Prostate gland (tissue), 2 donors: ENCODE data around the gene NTNG1. TPM values are rescaled to one million over a fixed set of nuclear protein-coding genes. Genes with fewer than 3 reads are reported as not detected.
A peak's percentile ranks its signal among the peaks of the same experiment; 100 is the strongest.

Experiments used
- DNase-seq: peaks from one replicate; pipeline ENCODE4 v3.0.0-alpha.2; 2019; ENCODE audit warnings: low spot score
- H3K27ac ChIP-seq, 2 donors: fragments of 200-600 bp; sonication (generic); 2 replicates each; pipeline ENCODE4 v1.5.1; 2017 to 2019
- H3K27me3 ChIP-seq: fragments of 200-600 bp; sonication (generic); replicated peaks from 2 replicates; pipeline ENCODE4 v1.5.1; 2019; ENCODE audit not compliant: insufficient read depth
- H3K36me3 ChIP-seq, 2 donors: fragments of 200-600 bp; sonication (generic); 1 replicate in 1 of 2; 2 replicates in 1 of 2; pipeline versions ENCODE4 v1.5.1 to v1.8.1; 2017 to 2019
- H3K4me1 ChIP-seq: fragments of 200-600 bp; sonication (generic); replicated peaks from 2 replicates; pipeline ENCODE4 v1.5.1; 2019
- H3K4me3 ChIP-seq, 2 donors: fragments of 200-600 bp; sonication (generic); 2 replicates each; pipeline ENCODE4 v1.5.1; 2017 to 2019
- H3K9me3 ChIP-seq: fragments of 200-600 bp; sonication (generic); 2 replicates; pipeline ENCODE4 v1.5.1; 2017
- POLR2A ChIP-seq: fragments of 450-650 bp; IDR thresholded peaks from one replicate; pipeline ENCODE4 v1.6.1; 2016; ENCODE audit warnings: antibody characterized with exemption, mild to moderate bottlenecking
- POLR2AphosphoS5 ChIP-seq: sonication (generic); formaldehyde crosslinking; IDR thresholded peaks from one replicate; pipeline ENCODE4 v1.6.1; 2017; ENCODE audit warnings: antibody characterized with exemption
- WGBS: methylation state at CpG from one replicate; pipeline ENCODE4 v1.1.5; 2018; 5-methylcytosine and 5-hydroxymethylcytosine counted together
- intact Hi-C: fragments of 100-400 bp; cut with DNase I; formaldehyde crosslinking; loops from one replicate; pipeline ENCODE4 v1.14.2; 2022
- total RNA-seq, 2 donors: library from RNA; depleted of rRNA; stranded (reverse); fragments of >200 nt; gene quantifications; one replicate each; pipeline ENCODE4 v1.1.0, GENCODE V29; 2016
- TF ChIP-seq, protein P1 (sequence below), 4 experiments: fragments of 200-600 bp in 2 of 4; fragments of 450-650 bp in 2 of 4; sonication (generic) in 2 of 4; IDR thresholded peaks; 1 replicate in 3 of 4; 2 replicates in 1 of 4; pipeline ENCODE4 v1.5.1; 2016 to 2019; ENCODE audit warnings: antibody characterized with exemption in 4 of 4, mild to moderate bottlenecking in 2 of 4, moderate library complexity in 2 of 4

The NTNG1 gene
- total RNA-seq, 2 donors from 2014 or later, result 2.6 to 5.1 TPM

DNA sequence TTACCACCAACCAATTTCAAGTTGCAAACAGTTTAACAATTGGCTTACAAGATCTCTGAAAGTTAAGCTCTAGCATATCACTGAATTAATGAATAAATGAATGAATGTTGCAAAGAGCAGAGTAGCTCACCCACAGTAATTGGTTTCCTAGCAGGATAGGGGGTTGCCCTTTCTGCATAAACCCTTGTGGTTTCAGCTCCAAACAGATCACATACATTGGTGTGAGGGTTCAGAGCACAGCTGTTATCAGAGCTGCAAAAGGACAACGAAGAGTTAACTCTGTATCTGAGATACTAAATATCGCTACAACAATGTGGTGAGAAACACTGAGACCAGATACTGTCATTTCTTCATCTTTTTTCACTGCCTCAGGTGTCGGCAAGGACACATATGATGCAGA, 46.6 kb downstream of the NTNG1 start:
- H3K4me3 ChIP-seq, result no peak overlapping the region
- no peaks in the 10 kb centered on the region for H3K36me3 ChIP-seq
- H3K4me1 ChIP-seq, result no peaks in the 10 kb centered on the region
- no peaks in the 10 kb centered on the region for H3K9me3 ChIP-seq
- intact Hi-C loops, result no loop called here
- no peak for DNase-seq
- no peaks in the 10 kb centered on the region for H3K27me3 ChIP-seq
- 74% methylated on average over 3 of the region's 3 CpGs for WGBS
- H3K27ac ChIP-seq, result no peak overlapping the region
- no peak for TF ChIP-seq POLR2A
- TF ChIP-seq POLR2AphosphoS5, result no peak
- TF ChIP-seq, protein P1, sequence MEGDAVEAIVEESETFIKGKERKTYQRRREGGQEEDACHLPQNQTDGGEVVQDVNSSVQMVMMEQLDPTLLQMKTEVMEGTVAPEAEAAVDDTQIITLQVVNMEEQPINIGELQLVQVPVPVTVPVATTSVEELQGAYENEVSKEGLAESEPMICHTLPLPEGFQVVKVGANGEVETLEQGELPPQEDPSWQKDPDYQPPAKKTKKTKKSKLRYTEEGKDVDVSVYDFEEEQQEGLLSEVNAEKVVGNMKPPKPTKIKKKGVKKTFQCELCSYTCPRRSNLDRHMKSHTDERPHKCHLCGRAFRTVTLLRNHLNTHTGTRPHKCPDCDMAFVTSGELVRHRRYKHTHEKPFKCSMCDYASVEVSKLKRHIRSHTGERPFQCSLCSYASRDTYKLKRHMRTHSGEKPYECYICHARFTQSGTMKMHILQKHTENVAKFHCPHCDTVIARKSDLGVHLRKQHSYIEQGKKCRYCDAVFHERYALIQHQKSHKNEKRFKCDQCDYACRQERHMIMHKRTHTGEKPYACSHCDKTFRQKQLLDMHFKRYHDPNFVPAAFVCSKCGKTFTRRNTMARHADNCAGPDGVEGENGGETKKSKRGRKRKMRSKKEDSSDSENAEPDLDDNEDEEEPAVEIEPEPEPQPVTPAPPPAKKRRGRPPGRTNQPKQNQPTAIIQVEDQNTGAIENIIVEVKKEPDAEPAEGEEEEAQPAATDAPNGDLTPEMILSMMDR (IDR thresholded peaks at IDR 0.05), result no peak

DNA sequence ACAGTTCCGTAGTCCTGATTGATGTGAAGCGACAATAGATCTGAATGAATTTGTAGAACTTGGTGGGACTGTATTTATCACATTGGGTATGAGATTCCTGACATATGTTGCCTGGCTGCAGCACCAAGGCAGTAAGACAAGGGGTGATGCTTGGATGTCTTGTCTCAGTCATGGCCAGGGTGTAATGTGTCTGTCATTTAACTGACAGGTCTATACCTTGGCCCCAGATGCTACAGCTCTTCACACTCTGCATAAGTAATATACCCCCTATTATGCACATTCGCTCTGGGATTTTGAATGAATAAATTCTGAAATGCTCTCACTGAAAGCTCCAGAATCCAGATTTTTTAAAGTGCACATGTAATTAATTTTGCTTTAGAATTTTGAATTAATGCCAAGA, 47.3 kb downstream of the NTNG1 start:
- TF ChIP-seq, protein P1 (IDR thresholded peaks at IDR 0.05), result no peak
- TF ChIP-seq POLR2AphosphoS5, result no peak
- no peak for TF ChIP-seq POLR2A
- no peaks in the 10 kb centered on the region for H3K36me3 ChIP-seq
- intact Hi-C loops, result no loop called here
- H3K27me3 ChIP-seq, result no peaks in the 10 kb centered on the region
- 97% methylated on average over 3 of the region's 3 CpGs for WGBS
- no peak overlapping the region for H3K4me3 ChIP-seq
- no peaks in the 10 kb centered on the region for H3K9me3 ChIP-seq
- no peaks in the 10 kb centered on the region for H3K4me1 ChIP-seq
- no peak overlapping the region for H3K27ac ChIP-seq
- no peak for DNase-seq

DNA sequence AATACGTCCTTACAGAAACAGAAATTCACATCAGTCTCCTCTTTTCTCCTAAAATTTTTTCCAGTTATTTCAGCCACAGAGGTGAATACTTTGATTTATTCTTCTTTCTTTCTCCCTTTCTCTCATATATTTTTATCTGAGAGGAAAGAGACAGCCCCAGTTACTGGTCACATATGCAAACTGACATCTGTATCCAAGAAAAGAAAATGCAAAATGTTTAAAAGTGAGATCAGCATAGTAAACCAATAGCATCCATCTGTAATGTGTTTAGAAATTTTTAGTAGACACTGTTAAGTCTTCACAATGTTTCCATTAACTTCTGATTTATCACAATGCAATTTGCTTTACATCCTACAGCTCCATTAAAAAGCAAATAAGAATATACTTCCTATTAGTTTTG, 53.5 kb downstream of the NTNG1 start:
- H3K36me3 ChIP-seq, result no peaks in the 10 kb centered on the region
- TF ChIP-seq, protein P1 (IDR thresholded peaks at IDR 0.05), result no peak
- no peak for TF ChIP-seq POLR2A
- no peak for TF ChIP-seq POLR2AphosphoS5
- 86% methylated on average over 1 of the region's 1 CpG for WGBS
- DNase-seq, result no peak
- H3K4me3 ChIP-seq, result no peak overlapping the region
- no peaks in the 10 kb centered on the region for H3K9me3 ChIP-seq
- no peaks in the 10 kb centered on the region for H3K4me1 ChIP-seq
- no peaks in the 10 kb centered on the region for H3K27me3 ChIP-seq
- intact Hi-C loops, result no loop called here
- no peak overlapping the region for H3K27ac ChIP-seq

DNA sequence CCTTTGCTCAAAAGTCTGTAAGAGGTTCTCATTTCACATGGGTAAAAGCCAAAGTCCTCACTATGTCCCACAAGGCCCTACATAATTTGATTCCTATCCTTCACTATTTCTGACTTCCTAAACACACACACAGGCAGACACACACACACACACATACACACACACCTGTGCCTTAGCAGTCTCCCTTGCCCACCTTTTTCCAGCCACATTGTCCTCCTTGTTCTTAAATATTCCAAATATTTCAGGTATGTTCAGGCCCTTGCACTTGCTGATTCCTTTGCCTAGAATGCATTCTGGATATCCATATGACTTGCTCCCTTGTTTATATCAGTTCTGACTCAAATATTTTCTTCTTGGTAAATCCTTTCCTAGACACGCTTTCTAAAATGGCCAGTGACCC, 54.6 kb downstream of the NTNG1 start:
- 93% methylated on average over 1 of the region's 1 CpG for WGBS
- Histone ChIP-seq H3K9me3 (no peaks in the 10 kb centered on the region), H3K4me3 (no peak overlapping the region), H3K4me1 (no peaks in the 10 kb centered on the region), H3K36me3 (no peaks in the 10 kb centered on the region), H3K27ac (no peak overlapping the region), H3K27me3 (no peaks in the 10 kb centered on the region)
- no peak for DNase-seq
- intact Hi-C loops, result no loop called here
- TF ChIP-seq, protein P1 (IDR thresholded peaks at IDR 0.05), result no peak
- no peak for TF ChIP-seq POLR2A
- TF ChIP-seq POLR2AphosphoS5, result no peak

DNA sequence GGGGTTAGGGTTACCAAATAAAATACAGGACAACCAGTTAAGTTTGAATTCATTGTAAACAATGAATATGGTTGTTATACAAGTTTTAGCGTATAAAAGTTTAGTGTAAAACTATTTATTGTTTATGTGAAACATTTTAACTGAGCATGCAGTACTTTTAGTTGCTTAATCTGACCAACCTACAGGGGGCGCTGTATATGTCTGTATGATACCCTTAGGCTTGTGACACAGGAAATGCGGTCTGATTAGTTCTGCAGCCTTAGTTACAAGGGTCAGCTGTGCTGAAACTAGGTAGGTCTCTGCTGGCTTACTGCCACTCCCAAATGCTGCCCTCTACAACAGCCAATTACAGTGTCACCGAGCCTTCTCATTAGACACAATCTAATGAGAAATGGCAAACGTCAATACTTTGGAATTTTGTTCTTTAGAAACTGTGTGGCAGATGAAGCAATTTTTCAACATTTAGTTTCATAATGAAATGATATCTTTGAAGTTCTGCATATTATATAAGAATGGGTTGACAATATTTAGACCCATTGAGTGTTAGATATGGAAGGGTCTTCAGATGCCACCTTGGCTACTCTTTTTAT, 56.2 kb downstream of the NTNG1 start:
- DNase-seq, result no peak
- 73% methylated on average over 5 of the region's 5 CpGs for WGBS
- TF ChIP-seq, protein P1 (IDR thresholded peaks at IDR 0.05), result peak in 1 of 4 experiments; percentile 33
- TF ChIP-seq POLR2A (no peak), POLR2AphosphoS5 (no peak)

More for the DNA sequence above, 56.2 kb downstream of the NTNG1 start:
- H3K4me1 ChIP-seq, result no peaks in the 10 kb centered on the region
- intact Hi-C loops, result no loop called here
- H3K27ac ChIP-seq, result no peak overlapping the region
- H3K36me3 ChIP-seq, result no peaks in the 10 kb centered on the region
- no peak overlapping the region for H3K4me3 ChIP-seq
- no peaks in the 10 kb centered on the region for H3K27me3 ChIP-seq
- no peaks in the 10 kb centered on the region for H3K9me3 ChIP-seq
